GM19452 (cell line): ENCODE measurements around the gene RIMKLB.
"Not testable (repeated sequence)": the region's sequence is repeated elsewhere in the genome, so short reads cannot be mapped to it uniquely, and the experiment has no call there.

Source experiments
- ATAC-seq: cut with Tn5 transposase; IDR thresholded peaks from one replicate; pipeline ENCODE4 v1.9.1; 2021; ENCODE audit not compliant: unreplicated experiment

Gene RIMKLB

DNA sequence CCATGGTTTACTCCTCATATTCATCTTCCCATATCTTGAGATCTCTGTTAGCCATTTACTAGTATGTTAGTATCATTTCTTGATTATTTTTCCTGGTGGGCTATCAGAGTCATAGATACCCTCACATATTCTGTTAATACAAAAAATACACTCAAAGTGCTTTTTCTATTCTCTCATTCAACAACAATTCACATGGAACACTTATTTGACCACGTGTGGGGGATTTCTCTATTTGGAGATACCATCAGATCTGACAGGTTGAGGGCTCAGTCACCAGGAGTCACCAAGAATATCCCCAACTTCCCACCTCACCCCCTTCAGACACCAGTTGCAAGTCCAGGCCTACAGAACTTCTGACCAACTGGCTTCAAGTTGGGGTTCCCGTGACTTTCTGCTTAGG is 72.7 kb downstream of the RIMKLB start:
- no peak for ATAC-seq

DNA sequence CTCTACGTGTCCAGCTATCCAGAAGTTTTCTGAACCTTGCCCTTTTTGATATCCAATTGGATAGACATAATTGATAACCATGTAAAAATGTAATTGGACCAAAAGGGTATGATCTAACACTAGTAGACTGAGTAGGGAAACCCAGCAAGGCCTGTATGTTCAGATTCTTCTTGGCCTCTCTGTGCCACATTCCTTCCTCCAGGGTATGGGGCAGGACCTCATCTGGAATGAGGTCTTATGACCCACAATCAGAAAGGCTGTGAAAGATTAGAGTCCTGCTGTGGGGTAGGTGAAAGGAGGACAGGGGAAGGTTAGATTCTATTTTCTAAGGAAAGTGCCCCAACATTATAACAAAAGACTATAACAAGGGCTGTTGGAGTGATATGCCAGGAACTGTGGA is 73.3 kb downstream of the RIMKLB start:
- ATAC-seq: no peak

DNA sequence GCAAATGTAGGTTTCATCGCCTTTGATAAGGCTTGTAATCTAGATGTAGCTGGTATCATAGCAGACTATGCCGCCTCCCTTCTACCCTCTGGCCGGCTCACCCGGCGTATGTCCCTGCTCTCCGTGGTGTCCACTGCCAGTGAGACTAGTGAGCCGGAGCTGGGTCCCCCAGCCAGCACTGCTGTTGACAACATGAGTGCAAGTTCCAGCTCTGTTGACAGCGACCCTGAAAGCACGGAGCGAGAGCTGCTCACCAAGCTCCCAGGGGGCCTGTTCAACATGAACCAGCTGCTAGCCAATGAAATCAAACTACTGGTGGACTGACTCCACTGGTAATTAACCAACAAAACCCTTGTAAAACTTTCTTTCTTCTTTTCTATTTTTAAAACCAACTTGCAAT is 75.7 kb downstream of the RIMKLB start:
- no peak for ATAC-seq

DNA sequence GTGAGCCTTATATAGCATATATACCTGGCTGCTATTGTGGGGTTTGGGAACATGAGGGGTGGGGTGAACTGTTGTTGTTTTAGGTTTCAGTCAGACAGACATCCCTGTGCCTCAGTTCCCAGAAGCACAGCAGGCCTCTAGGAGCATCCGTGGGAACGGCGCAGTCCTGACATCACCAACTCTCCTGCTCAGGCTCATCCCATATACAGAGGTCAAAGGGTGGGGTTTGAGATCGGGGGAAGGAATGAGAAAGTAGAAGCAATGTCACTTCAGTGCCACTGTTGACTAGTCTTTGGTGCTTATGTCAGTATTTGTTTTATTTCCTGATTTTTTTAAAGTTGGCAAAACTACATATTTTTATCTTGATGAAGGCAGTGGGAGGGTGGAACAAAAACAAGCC is 81.5 kb downstream of the RIMKLB start:
- ATAC-seq: no peak

DNA sequence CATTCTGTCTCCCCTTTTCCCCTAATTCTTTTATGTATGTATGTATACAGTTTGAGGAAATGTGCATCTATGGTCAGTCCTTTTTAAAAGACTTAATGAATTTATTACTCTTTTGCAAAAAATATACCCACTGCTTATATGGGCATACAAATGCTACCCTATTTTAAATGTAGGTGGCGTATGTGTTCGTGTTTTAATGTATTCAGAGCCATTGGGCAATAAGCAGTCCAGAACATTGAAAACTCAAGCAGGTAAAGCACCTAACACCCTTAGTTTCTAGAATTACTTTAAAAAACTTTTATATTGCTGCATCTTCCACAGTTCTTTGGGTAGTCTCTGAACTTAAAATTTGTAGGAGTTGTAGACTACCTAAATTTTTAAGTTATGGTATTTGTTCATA is 82.1 kb downstream of the RIMKLB start:
- ATAC-seq: no peak

DNA sequence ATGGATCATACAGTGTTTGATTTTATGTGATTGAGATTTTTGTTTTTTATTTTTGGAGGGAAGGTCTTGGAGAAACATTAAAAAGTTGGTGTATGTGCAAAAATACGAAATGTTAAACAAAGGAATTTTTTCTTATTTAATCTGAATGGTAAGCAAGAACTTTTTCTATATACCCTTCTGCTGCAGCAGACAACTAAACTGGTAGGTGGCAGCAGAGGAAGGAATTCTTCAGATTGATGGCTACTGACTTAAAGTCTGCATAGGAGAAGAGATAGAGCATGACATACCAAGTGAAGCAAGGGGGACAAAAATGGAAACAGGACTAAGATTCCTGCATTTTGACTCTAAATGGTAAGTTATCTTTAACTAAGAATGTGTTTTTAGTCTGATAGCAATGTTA is 82.6 kb downstream of the RIMKLB start:
- no peak for ATAC-seq

DNA sequence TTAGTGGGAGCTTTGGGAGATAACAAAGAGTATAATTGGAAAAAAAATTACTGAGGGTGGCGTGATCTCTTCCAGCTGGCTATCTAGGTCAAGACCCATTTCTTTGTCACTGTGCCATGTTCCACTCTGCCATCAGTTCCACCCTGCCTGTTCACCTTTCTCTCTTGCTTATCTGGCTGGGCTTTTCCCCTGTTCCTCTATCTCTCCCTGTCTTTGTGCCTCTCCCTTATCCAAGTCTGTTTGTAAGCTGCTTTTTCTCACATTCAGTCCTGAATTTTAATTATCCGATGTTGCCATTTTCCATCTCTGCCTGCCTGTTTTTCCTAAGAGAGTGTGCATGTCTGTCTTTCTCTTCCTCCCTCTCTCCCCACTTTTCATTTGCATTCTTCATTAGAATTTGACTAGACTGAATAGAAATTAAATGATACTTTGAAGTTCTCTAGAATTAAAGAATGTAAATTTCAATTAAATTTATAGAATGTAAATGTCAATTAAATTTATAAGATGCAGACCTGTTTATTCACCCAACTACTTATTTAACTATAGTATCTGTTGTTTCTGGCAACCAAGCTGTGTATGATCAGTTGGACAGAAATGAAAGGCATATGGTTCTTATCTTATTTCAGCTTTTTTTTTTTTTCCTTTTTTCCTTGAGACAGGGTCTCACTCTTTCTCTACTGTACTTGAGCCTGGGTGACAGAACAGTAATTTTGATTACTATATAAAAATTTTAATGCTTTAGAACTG is 83.8 kb downstream of the RIMKLB start:
- no peak for ATAC-seq

DNA sequence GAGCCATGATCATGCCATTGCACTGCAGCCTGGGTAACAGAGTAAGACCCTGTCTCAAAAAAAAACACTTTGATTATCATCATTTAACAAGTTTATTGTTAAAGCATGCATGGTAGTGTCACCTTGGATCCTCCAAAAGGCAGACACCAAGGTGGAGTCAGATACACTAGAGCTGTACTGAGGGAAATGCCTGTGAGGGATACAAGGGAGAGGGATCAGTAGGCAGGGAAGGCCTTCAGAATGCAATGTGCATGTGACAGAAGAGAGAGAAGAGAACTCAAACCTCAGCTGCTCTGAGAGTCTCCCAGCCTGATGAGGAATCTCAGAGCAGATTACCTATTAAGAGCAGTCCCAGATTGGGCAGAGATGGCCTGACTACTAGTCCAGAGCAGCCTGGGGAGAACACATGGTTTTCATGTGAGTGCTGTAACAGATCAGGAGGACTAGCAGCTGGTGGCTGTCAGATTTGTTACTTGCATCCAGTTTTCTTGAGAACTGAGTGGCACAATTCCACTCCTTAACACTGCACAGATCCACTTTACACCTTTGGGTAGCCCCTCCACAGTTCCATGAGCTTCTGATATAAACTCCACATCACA is 86.6 kb downstream of the RIMKLB start:
- no peak for ATAC-seq

DNA sequence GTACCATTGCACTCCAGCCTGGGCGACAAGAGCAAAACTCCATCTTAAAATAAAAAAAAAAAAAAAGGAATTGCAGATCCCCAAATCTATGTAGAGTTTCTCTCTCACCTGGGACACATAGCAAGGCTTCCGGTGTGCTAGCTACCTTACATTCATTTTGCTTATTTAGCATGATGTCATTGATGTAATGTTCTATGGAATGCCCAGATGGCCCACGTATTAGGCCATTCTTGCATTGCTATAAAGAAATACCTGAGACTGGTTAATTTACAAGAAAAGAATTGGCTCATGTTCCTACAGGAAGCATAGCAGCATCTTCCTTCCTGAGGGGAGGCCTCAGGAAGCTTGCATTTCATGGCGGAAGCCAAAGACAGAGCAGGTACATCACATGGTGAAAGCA is 87.7 kb downstream of the RIMKLB start:
- no peak for ATAC-seq

DNA sequence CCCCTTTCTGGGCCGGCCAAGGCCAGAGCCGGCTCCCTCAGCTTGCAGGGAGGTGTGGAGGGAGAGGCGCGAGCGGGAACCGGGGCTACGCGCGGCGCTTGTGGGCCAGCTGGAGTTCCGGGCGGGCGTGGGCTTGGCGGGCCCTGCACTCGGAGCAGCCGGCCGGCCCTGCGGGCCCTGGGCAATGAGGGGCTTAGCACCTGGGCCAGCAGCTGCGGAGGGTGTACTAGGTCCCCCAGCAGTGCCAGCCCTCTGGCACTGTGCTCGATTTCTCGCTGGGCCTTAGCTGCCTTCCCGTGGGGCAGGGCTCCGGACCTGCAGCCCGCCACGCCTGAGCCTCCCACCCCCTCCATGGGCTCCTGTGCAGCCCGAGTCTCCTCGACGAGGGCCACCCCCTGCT is 89.4 kb downstream of the RIMKLB start:
- ATAC-seq: not testable (repeated sequence)

DNA sequence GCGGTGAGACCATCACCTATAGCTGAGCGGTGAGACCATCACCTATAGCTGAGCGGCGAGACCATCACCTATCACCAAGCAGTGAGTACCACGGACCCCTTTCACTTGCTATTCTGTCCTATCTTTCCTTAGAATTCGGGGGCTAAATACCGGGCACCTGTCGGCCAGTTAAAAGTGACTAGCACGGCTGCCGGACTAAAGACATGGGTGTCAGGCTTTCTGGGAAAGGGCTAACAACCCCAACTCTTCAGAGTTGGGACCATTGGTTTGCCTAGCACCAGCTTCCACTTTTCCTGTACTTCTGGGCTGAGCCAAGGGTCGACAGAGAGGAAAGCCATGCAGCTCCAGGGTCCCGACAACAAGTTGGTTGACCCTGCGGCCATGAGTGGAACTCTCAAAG is 90.9 kb downstream of the RIMKLB start:
- ATAC-seq: not testable (repeated sequence)

DNA sequence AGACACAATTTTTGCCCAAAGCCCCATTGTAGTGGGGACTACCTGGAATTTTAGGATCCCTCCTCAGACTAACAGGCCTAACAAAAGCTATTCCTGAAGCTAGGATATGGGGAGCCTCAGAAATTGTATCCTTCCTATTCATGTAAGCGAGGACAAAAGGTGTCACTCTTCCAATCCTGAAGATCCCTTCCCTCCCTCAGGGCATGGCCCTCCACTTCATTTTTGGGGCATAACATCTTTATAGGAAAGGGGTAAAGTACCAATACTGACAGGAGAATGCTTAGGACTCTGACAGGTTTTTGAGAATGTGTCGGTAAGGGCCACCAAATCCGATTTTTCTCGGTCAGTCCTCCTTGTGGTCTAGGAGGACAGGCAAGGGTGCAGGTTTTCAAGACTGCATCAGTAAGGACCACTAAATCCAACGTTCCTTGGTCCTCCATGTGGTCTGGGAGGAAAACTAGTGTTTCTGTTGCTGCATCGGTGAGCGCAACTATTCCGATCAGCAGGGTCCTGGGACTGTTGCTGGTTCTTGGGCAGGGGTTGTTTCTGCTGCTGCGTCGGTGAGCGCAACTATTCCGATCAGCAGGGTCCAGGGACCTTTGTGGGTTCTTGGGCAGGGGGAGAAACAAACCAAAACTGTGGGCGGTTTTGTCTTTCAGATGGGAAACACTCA is 91.7 kb downstream of the RIMKLB start:
- ATAC-seq: not testable (repeated sequence)

DNA sequence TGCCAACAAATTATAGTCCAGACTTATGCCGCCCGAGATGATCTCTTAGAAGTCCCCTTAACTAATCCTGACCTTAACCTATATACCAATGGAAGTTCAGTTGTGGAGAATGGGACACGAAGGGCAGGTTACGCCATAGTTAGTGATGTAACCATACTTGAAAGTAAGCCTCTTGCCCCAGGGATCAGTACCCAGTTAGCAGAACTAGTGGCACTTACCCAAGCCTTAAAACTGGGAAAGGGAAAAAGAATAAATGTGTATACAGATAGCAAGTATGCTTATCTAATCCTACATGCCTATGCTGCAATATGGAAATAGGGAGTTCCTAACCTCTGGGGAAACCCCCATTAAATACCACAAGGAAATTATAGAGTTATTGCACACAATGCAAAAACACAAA is 95.4 kb downstream of the RIMKLB start:
- not testable (repeated sequence) for ATAC-seq

DNA sequence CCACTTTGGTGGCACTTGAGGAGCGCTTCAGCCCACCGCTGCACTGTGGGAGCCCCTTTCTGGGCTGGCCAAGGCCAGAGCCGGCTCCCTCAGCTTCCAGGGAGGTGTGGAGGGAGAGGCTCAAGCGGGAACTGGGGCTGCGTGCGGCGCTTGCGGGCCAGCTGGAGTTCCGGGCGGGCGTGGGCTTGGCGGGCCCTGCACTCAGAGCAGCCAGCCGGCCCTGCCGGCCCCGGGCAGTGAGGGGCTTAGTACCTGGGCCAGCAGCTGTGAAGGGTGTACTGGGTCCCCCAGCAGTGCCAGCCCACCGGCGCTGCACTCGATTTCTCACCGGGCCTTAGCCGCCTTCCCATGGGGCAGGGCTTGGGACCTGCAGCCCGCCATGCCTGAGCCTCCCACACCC is 96.8 kb downstream of the RIMKLB start:
- ATAC-seq: not testable (repeated sequence)

DNA sequence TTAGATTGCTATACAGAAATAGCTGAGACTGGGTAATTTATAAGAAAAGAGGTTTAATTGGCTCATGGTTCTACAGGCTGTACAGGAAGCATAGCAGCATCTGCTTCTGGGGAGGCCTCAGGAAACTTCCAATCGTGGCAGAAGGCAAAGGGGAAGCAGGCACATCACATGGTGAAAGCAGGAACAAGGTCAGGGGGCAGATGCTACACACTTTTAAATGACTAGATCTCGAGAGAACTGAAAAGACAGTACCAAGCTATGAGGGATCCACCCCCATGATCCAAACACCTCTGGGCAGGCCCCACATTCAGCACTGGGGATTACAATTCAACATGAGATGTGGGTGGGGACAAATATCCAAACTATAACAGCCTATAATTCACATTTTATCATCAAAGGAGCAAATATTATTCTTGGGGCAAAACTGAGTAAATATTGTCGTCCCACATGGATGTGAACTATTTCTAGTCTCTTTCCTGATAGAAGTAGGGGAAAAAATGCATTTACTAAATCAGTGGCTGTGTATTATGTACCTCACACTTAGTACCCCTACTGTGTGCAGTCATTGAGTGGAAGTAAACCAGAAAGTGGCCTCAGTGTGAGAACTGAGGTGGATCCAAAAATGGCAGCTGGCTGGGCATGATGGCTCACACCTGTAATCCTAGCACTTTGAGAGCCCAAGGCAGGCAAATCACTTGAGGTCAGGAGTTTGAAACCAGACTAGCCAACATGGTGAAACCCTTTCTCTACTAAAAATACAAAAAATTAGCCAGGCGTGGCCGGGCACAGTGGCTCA is 99.2 kb downstream of the RIMKLB start:
- no peak for ATAC-seq

DNA sequence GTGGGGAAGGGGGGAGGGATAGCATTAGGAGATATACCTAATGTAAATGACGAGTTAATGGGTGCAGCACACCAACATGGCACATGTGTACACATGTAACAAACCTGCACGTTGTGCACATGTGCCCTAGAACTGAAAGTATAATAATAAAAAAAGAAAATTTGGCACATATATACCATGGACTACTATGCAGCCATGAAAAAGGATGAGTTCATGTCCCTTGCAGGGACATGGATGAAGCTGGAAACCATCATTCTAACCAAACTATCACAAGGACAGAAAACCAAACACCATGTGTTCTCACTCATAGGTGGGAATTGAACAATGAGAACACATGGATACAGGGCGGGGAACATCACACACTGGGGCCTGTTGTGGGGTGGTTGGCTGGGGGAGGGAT is 103.4 kb downstream of the RIMKLB start:
- not testable (repeated sequence) for ATAC-seq

DNA sequence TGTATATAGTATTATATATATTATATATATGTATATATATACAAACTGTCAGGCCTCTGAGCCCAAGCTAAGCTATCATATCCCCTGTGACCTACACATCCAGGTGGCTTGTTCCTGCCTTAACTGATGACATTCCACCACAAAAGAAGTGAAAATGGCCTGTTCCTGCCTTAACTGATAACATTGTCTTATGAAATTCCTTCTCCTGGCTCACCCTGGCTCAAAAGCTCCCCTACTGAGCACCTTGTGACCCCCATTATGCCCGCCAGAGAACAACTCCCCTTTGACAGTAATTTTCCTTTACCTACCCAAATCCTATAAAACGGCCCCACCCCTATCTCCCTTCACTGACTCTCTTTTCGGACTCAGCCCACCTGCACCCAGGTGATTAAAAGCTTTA is 107.0 kb downstream of the RIMKLB start:
- ATAC-seq: not testable (repeated sequence)

DNA sequence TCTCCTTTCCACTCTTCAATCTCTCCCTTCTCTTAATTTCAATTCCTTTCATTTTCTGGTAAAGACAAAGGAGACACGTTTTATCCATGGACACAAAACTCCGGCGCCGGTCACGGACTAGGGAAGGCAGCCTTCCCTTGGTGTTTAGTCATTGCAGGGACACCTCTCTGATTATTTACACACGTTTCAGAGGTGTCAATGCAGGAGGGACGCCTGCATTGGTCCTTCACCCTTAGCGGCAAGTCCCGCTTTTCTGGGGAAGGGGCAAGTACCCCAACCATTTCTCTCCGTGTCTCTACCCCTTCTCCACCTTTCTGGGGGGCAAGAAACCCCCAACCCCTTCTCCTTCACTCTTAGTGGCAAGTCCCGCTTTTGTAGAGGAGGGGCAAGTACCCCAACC is 107.7 kb downstream of the RIMKLB start:
- ATAC-seq: not testable (repeated sequence)

DNA sequence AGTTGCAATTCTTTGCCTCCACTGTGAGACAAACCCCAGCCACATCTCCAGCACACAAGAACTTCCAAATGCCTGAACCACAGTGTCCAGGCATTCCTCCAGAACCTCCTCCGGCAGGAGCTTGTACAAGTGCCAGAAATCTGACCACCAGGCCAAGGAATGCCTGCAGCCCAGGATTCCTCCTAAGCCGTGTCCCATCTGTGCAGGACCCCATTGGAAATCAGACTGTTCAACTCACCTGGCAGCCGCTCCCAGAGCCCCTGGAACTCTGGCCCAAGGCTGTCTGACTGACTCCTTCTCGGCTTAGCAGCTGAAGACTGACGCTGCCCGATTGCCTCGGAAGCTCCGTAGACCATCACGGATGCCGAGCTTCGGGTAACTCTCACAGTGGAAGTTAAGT is 109.3 kb downstream of the RIMKLB start:
- not testable (repeated sequence) for ATAC-seq

DNA sequence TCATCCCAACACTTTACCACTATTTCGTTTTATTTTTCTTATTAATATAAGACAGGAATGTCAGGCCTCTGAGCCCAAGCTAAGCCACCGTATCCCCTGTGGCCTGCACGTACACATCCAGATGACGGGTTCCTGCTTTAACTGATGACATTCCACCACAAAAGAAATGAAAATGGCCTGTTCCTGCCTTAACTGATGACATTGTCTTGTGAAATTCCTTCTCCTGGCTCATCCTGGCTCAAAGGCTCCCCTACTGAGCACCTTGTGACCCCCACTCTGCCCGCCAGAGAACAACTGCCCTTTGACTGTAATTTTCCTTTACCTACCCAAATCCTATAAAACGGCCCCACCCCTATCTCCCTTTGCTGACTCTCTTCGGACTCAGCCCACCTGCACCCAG is 112.3 kb downstream of the RIMKLB start:
- ATAC-seq: not testable (repeated sequence)

DNA sequence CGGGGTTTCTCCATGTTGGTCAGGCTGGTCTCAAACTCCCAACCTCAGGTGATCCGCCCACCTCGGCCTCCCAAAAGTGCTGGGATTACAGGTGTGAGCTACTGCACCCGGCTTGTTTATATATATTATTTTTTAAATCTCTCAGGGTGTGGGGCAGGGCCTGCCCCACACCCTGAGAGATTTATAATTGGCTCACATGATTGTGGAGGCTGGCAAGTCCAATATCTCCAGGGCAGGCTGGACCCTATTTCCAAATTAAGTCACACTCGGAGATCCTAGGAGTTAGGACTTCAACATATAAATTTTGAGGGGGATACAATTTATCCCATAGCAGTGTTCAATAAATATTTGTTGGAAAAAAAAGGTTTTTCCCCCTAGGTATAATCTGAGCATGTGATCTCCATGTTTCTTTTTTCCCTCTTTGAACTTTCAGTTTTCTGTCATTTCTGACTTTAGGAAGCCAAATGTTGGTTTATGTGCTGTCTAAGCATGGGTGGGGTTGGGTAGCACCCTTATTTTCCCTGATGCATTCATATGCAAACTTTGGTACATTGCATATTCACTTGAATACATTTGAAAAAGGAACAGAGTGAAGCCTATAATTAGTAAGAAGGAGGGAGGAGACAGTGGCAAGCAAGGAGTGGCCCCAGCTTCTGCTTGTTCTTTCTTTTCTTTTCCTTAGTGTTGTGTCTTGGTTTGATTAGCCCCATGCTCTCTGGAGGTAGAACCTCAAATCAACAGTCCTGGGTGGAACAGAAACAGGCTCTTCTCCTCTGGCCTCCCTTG is 116.0 kb downstream of the RIMKLB start:
- ATAC-seq: no peak
